ENCODE measurements around the gene ABCE1. TPM values are rescaled to one million over a fixed set of nuclear protein-coding genes. Genes with fewer than 3 reads are reported as not detected.
A peak's percentile ranks its signal among the peaks of the same experiment; 100 is the strongest.

Gene ABCE1
- 10 to 100 TPM; 46.5 to 48.6 TPM for total RNA-seq
- long read RNA-seq, donor 1, transcript ABCE1-201 (18 exons, 3,921 nt), result major isoform, 6 of 12 reads
- long read RNA-seq, donor 1, partial matches to known transcripts, result 1 of 12 reads
- long read RNA-seq, donor 1, other reads (novel, unspliced or antisense), result 5 of 12 reads
- long read RNA-seq, donor 2, transcript ABCE1-201 (18 exons, 3,921 nt), result major isoform, 6 of 21 reads
- long read RNA-seq, donor 2, partial matches to known transcripts, result 13 of 21 reads
- long read RNA-seq, donor 2, other reads (novel, unspliced or antisense), result 2 of 21 reads

DNA sequence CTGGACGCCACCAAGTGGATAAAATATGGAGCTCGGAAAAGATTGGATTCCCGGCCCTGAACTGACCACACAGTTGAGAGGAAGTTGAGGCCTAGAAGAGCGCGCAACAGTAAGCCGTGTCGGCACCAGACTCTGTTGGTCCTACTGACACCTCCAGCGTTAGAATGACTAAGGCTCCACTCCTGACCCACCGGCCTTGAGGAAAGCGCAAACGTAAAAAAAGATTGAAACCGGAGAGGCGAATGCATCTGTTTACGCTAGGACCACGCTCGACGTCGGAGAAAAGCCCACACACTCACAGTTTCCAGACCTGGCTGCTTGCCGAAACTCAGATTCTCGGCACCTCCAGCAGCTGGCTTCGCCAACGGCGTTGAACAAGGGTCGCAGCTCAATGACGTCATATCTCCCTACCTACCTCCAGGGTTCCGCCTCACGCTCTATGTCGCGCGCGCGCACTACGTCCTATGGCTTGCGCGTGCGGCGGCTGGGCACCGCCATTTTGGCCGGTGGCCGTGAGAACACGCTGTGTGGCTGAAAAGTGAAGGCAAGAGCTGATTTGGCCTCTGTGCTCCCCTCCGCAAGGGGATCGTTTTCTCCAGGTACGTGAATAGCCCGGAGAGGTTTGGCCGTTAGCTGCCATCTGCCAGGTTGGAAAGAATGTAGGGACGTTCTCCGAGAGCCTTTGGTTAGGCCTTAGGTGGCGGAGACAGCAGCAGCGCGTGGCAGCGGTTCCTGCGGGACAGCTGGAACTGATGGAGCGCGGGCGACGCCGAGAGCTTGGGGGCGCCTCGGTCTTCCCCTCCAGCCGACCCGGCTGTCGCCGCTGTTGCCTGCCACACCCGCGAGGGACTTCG, at the start of gene ABCE1, which contains the start of gene ANAPC10:
ABCE1 (plus strand) TSS at position 491 of the 854 bp plus-strand sequence. CDS start 6,102 bp downstream, outside the sequence.
ANAPC10 (minus strand) TSS at position 376 of the 854 bp plus-strand sequence. CDS start 2,097 bp downstream, outside the sequence.
- intact Hi-C loops (cut with DNase I), result no loop called here

DNA sequence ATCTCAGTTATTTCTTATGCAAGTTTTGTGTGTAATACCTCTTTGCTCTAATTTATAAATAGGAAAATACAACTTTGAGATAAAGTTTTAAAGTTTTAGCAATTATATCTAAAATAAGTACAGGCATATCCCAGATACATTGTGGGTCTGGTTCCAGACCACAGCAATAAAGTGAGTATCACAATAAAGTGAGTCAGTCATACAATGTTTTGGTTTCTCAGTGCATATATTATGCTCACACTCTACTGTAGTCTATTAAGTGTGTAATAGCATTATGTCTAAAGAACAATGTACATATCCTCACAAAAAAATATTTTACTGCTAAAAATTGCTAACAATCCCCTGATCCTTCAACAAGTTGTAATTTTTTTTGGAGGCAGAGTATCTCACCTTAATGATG, 49.3 kb upstream of the ABCE1 start:
- no peak for DNase-seq (ENCODE audit: low spot score)
- intact Hi-C loops (cut with DNase I), result no loop called here

More for the DNA sequence above, at the start of gene ABCE1, which contains the start of gene ANAPC10:
- DNase-seq (ENCODE audit: low spot score), result peak; percentile 98

DNA sequence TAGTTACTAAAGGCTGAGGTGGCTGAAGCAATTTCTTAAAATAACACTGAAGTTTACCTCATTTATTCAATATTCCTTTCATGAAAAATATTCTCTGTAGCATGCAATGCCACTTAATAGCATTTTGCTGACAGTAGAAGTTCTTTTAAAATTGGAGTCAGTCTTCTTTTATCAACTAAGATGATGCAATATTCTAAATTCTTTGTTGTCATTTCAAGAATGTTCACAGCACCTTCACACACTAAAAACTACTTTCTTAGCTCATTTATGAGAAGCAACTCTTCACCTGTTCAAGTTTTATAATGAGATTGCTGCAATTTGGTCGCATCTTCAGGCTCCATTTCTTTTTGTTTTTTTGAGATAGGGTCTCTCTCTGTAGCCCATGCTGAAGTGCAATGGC, 48.9 kb upstream of the ABCE1 start:
- DNase-seq (ENCODE audit: low spot score), result no peak

DNA sequence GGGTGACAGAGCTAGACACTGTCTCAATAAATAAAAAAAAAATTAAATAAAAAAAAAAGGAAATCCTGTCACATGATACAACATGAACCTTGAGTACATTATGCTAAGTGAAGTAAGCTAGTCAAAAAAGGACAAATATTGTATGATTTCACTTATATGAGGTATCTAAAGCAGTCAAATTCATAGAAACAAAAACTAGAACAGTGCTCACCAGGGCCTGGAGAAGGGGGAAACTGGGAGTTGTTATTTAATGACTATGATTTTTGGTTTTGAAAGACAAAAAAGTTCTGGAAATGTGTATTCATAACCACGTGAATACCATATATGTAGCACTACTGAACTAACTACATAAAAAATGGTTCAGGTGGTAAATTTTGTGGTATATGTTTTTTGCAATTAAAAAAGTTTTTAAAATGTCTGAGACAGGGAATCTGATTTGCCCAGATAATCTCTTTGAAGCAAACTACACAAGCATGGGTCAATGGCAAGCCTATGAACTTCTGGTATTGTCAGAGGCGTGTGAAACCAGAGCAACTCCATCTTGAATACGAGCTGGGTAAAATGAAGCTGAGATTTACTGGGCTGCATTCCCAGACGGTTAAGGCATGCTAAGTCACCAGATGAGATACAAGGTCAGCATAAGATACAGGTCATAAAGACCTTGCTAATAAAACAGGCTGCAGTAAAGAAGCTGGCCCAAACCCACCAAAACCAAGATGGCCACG, 42.4 kb upstream of the ABCE1 start:
- DNase-seq (ENCODE audit: low spot score), result no peak
- intact Hi-C loops (cut with DNase I), result no loop called here

More for the DNA sequence above, 48.9 kb upstream of the ABCE1 start:
- intact Hi-C loops (cut with DNase I), result no loop called here

GRCh38 chr4:145056325-145057130, 41.6 kb upstream of the ABCE1 start:
- intact Hi-C loops (cut with DNase I), result no loop called here
- DNase-seq (ENCODE audit: low spot score), result no peak

- intact Hi-C loops (cut with DNase I), result no loop called here
- no peak for DNase-seq (ENCODE audit: low spot score)
Measured at GRCh38 chr4:145058256-145058655, 39.9 kb upstream of the ABCE1 start.

DNA sequence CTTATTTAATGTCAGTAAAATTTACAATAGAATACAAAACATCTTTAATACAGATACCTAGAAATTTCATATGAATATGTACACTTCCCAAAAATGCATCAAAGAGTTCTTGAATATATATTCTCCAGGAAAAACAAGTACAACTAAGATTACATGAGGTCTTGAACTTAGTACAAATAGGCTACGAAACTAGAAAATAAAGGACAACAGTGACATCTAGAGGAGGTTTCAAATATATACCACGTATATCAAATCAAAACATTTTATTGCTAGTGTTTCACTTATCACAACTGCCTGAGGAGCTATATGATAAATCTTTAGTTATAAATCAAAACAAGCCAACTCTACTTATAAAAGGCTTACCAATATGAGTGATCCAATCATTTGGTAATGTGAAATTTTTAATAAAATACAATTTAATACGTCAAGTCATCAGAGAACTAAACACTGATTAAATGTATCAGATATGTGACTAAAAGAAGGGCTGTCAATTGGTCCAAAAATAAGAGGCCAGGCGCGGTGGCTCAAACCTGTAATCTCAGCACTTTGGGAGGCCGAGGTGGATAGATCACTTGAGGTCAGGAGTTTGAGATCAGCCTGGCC, 36.7 kb upstream of the ABCE1 start:
- intact Hi-C loops (cut with DNase I), result no loop called here
- no peak for DNase-seq (ENCODE audit: low spot score)

GRCh38 chr4:145066063-145066501, 32.0 kb upstream of the ABCE1 start:
- DNase-seq (ENCODE audit: low spot score), result no peak
- intact Hi-C loops (cut with DNase I), result no loop called here

DNA sequence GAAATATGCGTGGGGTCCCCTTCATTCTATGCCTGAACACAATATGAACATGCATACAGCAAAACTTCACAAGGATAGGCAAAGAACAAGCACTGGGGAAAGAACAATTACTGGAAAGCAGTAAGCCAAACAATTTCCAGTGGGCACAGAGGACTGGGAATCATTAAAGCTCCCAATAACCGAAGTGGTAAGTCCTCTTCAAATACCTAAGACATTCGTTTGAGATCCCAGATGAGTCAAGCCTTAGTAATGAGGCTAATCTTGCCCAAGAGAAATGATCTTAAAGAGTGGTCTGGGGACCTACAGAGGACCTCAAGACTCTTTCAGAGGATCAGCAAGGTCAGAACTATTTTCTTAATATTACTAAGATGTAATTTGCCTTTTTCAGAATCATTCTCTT, 28.8 kb upstream of the ABCE1 start:
- DNase-seq (ENCODE audit: low spot score), result no peak
- intact Hi-C loops (cut with DNase I), result no loop called here

DNA sequence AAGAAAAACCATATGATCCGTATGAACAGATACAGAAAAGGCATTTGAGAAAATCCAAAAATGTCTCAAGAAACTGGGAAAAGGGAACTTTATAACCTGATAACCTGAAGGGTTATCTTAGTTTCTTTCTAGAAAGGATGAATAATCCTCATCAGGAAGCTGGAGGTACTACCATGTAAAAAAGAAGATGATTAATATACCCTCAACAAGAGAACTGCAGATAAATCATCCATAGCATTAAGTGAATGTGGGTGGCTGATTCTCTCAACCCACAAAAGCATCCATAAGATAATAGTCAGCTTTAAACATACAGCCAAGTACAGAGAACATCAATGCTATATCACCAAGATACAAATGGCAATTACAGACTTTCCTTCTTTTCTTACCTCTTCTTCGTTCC, 26.6 kb upstream of the ABCE1 start:
- intact Hi-C loops (cut with DNase I), result no loop called here
- DNase-seq (ENCODE audit: low spot score), result no peak

GRCh38 chr4:145075742-145076468, 22.2 kb upstream of the ABCE1 start:
- intact Hi-C loops (cut with DNase I), result no loop called here
- no peak for DNase-seq (ENCODE audit: low spot score)

- DNase-seq (ENCODE audit: low spot score), result no peak
- intact Hi-C loops (cut with DNase I), result no loop called here
Measured at GRCh38 chr4:145076469-145076855, 21.6 kb upstream of the ABCE1 start.

DNA sequence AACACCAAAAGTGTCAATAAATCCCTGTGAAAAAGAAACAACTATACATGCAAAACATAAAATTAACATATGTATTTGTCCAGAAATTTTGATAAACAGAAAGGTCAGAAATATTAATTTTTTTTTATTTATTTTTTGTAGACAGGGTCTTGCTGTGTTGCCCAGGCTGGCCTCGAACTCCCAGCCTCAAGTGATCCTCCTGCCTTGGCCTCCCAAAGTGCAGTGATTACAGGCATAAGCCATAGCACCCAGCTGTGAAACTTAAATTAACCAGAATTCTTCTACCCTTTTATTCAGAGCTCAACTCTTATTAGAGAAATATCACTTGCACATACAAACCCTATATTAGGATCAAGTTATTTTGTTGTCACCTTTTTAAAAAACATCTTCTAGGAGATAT, 16.4 kb upstream of the ABCE1 start:
- intact Hi-C loops (cut with DNase I), result no loop called here
- no peak for DNase-seq (ENCODE audit: low spot score)

- DNase-seq (ENCODE audit: low spot score), result no peak
- intact Hi-C loops (cut with DNase I), result no loop called here
Measured at GRCh38 chr4:145083891-145084605, 14.1 kb upstream of the ABCE1 start.

GRCh38 chr4:145090380-145090779, 7.7 kb upstream of the ABCE1 start:
- no peak for DNase-seq (ENCODE audit: low spot score)
- intact Hi-C loops (cut with DNase I), result no loop called here

DNA sequence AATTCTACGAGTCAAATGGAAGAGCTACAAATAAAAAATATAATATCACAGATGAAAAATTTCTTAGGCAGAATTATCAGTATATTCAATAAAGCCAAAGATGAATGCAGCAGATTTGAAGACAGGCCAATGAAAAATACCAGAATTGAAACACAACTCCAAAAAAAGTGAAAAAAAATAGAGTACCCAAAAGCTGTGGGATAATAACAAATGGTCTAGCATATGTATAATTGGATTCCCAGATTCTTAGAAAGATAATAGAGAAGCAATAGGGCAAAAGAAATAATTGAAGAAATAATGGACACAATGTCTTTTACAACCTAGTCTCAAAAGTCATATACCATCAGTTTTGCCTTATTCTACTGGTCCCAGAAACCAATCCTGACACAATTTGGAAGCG, 4.5 kb upstream of the ABCE1 start:
- intact Hi-C loops (cut with DNase I), result no loop called here
- DNase-seq (ENCODE audit: low spot score), result no peak

GRCh38 chr4:145097331-145097820, 735 bp upstream of the ABCE1 start:
- intact Hi-C loops (cut with DNase I), result no loop called here
- no peak for DNase-seq (ENCODE audit: low spot score)

Data from posterior vena cava (tissue), 2 donors.